GM19238 (cell line): ENCODE measurements around the gene MTRF1L.
"Not testable (repeated sequence)": the region's sequence is repeated elsewhere in the genome, so short reads cannot be mapped to it uniquely, and the experiment has no call there.

Experiments
- DNase-seq: peaks from one replicate; pipeline ENCODE4 v3.0.0; 2011; ENCODE audit warnings: low spot score; ENCODE audit not compliant: insufficient read length

MTRF1L gene

DNA sequence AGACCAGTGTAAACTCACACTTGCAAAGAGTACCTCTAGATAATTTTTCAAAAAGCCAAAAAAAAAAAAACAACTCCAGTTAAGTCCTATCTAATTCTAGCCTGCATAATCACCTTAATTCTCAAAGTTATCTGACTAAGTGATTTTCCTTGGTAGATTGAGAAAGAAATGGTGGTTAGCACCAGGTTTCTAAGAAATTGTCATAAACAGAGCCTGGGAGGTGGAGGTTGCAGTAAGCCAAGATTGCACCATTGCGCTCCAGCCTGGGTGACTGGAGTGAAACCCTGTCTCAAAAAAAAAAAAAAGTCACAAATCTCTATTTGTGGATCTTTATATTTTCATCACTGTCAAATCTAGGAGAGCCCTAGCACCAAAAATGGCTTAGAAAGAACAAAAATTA lies 28.6 kb downstream of the MTRF1L start:
- no peak for DNase-seq

DNA sequence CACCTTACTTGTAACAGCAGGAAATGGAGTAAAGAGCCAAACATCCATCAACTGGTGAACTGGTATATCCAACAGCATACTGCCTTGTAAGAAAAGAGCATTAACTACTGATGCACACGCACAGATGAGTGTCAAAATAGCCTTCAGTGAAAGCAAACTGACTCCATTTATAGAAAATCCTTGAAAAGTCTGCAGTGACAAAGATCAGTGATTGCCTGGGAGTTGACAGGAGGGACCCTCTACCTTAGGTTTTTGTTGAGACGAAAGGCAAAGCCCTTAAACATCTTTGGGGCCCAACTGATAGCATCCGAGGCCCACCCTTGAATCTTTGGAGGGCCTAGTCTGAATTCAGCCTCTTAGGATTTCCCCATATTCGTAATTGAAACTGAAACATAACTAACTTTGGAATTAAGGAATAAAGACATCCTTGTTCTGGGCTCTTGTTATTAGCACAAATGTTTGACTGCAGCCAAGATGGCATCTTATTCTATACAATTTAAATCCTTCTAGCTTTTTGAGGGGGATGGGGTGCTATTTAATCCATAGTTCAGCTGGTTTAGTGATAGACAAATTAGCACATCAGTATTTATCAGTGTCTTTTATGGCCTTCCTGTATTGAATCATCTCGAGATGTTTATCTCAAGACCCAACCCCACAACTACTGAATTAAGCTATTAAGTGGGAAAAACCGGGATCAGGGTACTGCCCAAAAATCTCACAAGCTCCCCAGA lies 32.7 kb downstream of the MTRF1L start:
- no peak for DNase-seq

DNA sequence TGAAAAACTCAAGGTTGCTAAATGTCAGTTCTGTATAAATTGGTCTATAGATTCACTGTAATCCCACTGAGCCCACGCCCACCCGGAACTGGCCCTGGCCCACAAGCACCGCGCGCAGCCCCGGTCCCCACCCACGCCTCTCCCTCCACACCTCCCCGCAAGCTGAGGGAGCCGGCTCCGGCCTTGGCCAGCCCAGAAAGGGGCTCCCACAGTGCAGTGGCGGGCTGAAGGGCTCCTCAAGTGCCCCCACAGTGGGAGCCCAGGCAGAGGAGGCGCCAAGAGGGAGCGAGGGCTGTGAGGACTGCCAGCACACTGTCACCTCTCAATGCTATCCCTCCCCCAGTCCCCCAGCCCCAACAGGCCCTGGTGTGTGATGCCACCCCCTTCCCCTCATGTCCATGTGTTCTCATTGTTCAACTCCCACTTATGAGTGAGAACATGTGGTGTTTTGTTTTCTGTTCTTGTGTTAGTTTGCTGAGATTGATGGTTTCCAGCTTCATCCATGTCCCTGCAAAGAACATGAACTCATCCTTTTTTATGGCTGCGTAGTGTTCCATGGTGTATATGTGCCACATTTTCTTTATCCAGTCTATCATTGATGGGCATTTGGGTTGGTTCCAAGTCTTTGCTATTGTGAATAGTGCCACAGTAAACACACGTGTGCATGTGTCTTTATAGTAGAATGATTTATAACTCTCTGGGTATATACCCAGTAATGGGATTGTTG lies 36.2 kb downstream of the MTRF1L start:
- not testable (repeated sequence) for DNase-seq

DNA sequence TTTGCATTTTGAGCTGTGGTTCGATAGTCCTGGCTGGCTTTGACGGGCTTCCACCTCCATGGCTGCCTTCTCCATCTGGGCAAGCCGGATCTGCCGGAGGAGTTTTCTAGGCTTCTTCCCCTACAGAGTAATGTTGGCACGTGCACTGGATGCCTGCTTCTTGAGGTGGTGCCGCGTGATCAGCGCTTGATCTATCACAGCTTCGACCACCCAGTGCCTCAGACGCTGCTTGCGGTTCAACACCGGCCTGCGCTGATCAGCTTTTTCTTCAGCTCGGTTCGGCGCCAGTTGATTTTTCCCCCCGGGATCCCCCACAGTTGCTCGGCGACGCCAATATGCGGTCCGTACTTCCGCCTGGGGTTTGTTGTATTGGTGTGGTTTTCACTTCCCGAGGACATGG lies 43.2 kb downstream of the MTRF1L start:
- DNase-seq, result no peak

- DNase-seq, result no peak
Measured at GRCh38 chr6:152957796-152958195, 44.7 kb downstream of the MTRF1L start.

DNA sequence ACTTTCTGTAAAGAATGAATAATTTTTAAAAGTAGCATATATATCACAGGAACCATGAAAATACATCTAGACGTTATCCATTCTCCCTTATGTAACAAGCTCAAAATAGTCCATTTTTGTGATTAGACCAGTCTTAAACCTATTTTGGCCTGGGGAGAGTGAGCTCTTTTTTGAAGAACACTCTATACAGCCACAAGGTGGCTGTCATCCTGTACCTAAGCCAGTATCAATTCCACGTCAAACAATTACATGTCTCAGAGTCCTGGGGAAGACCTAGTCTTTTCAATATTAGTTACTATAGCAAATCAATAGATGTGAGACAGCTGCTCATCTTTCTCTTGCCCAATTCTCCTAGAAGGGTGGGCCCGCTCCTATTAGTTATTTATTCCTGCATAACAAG lies 48.1 kb downstream of the MTRF1L start:
- no peak for DNase-seq

DNA sequence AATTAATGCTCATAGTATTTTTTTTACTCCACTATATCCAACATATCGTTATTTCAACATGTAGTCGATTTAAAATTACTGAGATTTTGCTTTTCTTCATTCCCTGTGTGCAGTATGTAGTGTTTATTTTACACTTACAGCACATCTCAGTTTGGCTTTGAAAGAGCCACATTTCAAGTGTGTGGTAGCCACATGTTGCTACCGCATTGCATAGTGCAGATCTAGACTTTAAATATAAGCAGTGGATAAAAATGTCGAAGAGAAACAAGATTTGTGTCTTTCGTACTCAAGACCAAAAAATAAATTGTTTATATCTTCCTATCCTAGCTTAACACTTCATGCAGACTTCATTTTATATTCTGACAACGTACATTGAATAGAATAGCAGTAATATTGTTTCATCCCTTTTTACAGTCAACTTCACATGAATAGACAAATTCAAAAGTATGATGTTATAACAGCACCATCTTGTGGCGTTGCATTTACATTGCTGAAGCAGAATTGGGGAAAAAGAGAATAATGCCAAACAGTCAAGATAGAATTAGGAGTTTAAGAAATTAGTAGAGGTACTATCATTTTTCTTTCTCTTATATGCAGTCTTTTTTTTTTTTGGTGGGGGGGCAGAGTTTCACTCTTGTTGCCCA lies 49.5 kb downstream of the MTRF1L start:
- no peak for DNase-seq

- DNase-seq, result no peak
Measured at GRCh38 chr6:152952045-152952444, 50.5 kb downstream of the MTRF1L start.

DNA sequence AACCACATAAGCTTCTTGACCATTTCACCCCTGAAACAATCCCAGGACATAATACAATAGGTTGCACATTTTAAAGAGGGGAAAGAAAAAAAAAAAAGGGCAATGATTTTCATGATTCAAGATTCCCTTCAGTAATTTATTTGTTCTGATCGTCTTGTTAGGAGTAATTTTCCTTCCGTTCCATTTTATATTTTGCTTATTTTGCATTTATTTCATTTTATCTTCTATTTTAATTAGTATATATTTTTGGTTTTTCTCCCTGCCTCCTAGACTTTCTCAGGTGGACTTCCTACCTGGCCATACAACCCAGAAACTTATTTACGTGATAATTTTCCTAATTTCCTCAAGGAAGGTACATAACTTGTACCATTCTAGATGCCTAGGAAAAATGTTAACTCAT lies 52.3 kb downstream of the MTRF1L start:
- DNase-seq, result no peak

GRCh38 chr6:152948150-152948768 lies 54.2 kb downstream of the MTRF1L start:
- DNase-seq, result peak; percentile 5

- DNase-seq, result no peak
Measured at GRCh38 chr6:152946995-152947394, 55.5 kb downstream of the MTRF1L start.

DNA sequence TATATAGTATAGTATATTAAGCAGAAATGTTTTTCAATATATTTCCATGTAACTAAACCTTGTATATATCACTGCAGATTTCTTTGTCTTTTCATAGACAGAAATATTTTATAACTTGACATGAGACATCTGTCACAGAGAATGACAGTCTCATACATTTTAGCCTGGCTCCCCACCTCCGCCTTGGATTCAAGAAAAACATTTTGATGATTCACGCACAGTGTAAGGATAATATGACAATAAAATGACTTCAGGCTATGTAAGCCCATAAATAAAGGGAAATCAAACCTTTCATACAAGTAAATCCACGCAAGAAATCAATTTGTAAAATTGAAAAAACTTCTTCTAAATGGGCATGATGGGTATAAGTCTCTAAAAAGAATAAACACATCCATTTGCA lies 56.0 kb downstream of the MTRF1L start:
- no peak for DNase-seq

- no peak for DNase-seq
Measured at GRCh38 chr6:152943260-152943897, 59.1 kb downstream of the MTRF1L start.

DNA sequence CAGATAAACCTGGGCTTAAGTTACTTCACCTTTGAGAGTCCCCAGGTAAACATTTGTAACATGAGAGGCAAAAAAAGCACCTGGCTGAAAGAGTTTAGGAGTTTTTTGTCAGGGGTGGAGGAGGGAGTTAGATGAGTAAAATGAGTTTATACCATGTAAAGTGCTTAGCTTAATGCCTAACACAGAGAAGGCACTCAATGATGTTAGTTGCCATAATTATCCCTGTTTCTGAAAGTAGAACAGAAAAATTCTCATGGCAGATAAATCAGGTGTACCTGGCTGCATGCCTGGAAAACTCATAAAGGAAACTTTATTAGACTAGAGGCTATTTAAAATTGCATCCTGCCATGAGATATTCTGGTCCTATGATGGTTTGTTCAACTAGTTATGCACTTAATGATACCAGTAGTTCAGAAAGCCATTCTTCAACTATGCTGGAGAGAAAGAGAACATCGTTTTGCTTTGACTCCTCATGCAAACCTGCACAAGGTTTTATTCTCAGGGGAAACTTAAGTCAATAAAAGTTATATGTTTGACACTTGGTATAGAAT lies 60.1 kb downstream of the MTRF1L start:
- DNase-seq, result no peak

DNA sequence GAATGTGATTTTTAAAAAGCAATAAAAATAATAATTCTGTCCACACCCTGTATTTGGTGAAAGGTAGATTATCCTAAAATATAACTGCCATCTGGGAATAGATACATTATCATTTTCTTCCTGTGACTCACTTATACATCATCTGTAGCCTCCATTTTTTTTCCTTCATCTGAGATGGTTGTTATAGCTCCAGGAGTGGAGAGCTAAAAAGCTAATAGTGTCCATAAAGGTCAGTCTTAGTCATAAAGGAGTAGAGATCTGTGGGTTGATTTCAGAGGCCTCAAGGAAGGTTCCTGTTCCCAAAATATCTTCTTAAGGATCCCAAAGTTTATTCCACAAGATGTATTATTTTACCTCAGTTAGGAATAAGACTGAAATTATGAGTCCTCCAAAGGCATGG lies 60.8 kb downstream of the MTRF1L start:
- no peak for DNase-seq
